Stimulated activated CD4-positive, alpha-beta T cell treated with anti-CD3 and anti-CD28 coated beads, Interleukin-1b, Interleukin-23, amount 100 ng/mL, for 4 hours (primary cell): Measurements from ENCODE around the gene DNASE1L1.

Source experiments
- DNase-seq, 2 donors: peaks; one replicate each; pipeline ENCODE4 v3.0.0-alpha.2; 2020; ENCODE audit warnings: low read depth in 2 of 2

The DNASE1L1 gene

GRCh38 chrX:154382483-154383069, 26.5 kb downstream of the DNASE1L1 start:
- DNase-seq = no peak

GRCh38 chrX:154381271-154381670, 27.8 kb downstream of the DNASE1L1 start:
- DNase-seq = no peak

GRCh38 chrX:154380787-154381186, 28.3 kb downstream of the DNASE1L1 start:
- no peak for DNase-seq

GRCh38 chrX:154380153-154380552, 28.9 kb downstream of the DNASE1L1 start:
- no peak for DNase-seq

- no peak for DNase-seq
Measured at GRCh38 chrX:154379569-154379951, 29.5 kb downstream of the DNASE1L1 start.

- peak; percentile 87 to 93 for DNase-seq
Measured at GRCh38 chrX:154378799-154379568, 30.1 kb downstream of the DNASE1L1 start, which contains the start of gene EMD. Gene EMD, plus strand, starts transcription at chrX:154379295. Its CDS starts 190 bp downstream, at chrX:154379485.

- DNase-seq = no peak
Measured at GRCh38 chrX:154378059-154378798, 30.8 kb downstream of the DNASE1L1 start.

- DNase-seq = no peak
Measured at GRCh38 chrX:154376774-154377173, 32.3 kb downstream of the DNASE1L1 start.

- no peak for DNase-seq
Measured at GRCh38 chrX:154375156-154375504, 33.9 kb downstream of the DNASE1L1 start.

GRCh38 chrX:154374313-154375155, 34.5 kb downstream of the DNASE1L1 start, which contains the start of gene FLNA:
Gene FLNA, minus strand, starts transcription at chrX:154374634. Its CDS starts 3,389 bp downstream, at chrX:154371245.
- no peak for DNase-seq

GRCh38 chrX:154373340-154374306, 35.4 kb downstream of the DNASE1L1 start:
- DNase-seq = no peak

- DNase-seq = no peak
Measured at GRCh38 chrX:154372612-154373022, 36.4 kb downstream of the DNASE1L1 start.

- DNase-seq = no peak
Measured at GRCh38 chrX:154371789-154372300, 37.2 kb downstream of the DNASE1L1 start.

GRCh38 chrX:154371017-154371788, 37.9 kb downstream of the DNASE1L1 start:
- peak; percentile 82 to 85 for DNase-seq

- DNase-seq = no peak
Measured at GRCh38 chrX:154370300-154371016, 38.6 kb downstream of the DNASE1L1 start.

GRCh38 chrX:154369449-154370299, 39.4 kb downstream of the DNASE1L1 start:
- DNase-seq = peak; percentile 51 to 60

GRCh38 chrX:154368630-154369448, 40.2 kb downstream of the DNASE1L1 start:
- peak; percentile 81 to 87 for DNase-seq
